GM18526 (cell line): ENCODE results near the gene BHLHE40.

Experiments
- POLR2A ChIP-seq: IDR thresholded peaks from 3 replicates; pipeline ENCODE4 v1.6.1; 2011; ENCODE audit not compliant: insufficient read length; ENCODE audit errors: extremely low read depth

Gene BHLHE40

DNA sequence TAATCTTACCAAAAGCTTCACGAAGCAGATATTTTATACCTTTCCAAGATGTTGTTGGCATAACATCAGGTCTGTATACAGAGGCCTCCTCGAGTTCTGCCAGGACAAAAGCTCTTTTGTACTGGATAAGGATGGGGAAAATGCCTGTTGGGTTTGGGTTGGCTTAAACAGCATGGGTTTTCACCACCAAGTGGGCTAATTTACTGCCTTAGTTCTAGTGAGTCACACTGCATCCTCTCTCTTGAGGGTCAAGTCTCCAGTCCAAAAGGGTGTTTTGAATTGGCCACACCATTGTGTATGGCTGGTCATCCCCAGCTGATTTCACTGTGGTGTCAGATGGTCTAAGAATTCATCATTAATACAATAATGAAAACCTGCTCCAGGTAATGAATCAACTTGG is 26.1 kb upstream of the BHLHE40 start:
- no peak for TF ChIP-seq POLR2A

DNA sequence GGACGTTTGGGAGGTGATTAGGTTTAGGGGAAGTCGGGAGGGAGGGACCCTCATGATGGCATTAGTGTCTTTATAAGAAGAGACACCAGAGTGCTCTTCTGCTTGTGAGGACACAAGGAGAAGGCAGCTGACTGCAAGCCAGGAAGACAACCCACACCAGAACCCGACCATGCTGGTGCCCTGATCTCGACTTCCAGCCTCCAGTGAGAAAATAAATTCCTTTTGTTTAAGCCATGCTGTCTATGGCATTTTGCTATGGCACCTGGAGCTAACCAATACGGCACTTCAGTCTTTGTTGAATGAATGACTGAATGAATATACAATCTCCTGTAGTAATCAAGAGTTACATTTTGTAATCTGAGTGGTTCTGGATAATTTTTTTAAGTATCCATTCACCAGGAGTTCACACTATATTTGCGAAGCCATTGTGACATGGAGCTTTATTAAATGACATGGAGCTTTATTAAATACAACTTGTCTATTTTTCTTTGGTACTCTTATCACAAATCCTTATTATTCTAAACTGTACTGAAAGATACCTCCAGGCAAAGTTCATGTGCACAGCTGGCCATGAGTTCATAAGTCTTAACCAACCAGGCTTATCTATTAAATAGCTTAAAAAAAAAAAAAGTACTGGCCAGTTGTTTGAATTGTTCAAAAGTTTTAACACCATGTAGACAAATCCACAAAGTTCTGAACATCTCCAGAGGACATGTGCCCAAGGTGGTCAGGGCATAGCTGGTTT is 24.8 kb upstream of the BHLHE40 start:
- no peak for TF ChIP-seq POLR2A

DNA sequence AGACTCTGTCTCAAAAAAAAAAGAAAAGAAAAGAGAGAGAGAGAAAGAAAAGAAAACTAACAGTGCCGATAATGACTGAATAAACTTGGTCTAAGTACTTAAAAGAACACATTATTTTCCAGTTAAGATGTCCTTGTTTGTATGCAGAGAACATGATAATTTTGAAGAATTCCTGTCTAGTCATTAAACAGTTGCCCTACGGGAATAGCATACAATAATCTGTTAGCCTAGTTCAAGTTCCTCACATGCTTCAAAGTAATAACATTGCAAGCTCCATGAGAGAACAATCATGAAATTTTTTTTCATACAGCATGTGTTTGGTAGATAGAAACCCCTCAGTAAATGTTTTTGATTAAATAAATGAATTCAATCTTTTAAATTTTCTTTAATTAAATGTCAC is 23.1 kb upstream of the BHLHE40 start:
- no peak for TF ChIP-seq POLR2A

DNA sequence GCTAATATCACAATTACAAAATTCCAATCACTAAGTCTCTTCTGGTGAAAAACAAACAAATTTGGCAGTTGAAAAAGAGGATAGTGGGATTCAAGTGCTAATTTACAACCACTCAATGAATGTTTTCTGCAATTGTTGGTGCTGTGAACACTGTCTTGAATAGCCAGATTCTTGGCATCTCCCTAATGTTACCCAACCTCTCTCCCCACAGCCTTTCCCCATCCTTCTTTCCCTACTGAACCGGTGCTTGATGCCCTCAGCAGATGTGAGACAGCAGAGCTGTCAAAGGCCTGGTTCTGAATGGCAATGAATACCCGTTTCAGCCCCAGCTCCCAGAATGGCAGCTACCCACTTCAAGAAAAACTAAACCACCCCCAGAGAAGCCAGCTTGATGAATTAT is 22.5 kb upstream of the BHLHE40 start:
- no peak for TF ChIP-seq POLR2A

DNA sequence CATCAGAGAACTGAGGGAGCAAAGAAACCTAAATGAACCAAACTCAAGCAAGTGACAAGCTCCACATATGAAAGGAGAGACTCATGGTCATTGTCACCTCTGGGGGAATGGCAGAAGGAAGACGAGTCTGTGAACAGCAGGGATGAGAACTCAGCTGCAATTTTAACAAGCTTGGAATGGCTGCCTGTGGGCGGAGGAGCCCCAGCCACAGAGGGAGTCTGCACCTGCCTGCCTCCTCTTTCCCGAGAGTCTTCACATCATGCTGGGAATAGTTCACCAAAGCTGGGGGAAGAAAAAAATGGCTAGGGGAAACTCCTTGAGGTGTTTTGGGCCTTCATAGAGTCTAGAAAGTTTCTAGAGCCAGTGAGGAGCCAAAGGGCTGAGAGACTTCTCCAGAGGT is 21.3 kb upstream of the BHLHE40 start:
- no peak for TF ChIP-seq POLR2A

DNA sequence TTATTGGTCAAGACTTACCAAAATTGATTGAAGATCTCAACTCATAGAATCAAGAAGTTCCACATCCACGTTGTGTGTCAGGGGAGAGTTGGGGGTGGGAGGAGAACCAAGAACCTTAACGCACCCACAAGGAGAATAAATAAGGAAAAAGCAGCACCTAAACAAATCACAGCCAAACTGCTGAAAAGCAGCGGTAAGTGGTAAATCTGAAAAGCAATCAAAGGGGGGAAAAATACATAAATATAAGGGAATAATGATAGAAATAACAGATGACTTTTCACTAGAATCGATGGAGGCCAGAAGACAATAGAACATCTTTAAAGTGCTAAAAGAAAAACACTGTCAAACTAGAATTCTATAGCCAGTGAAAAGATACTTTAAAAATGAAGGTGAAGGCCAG is 20.1 kb upstream of the BHLHE40 start:
- TF ChIP-seq POLR2A = no peak

DNA sequence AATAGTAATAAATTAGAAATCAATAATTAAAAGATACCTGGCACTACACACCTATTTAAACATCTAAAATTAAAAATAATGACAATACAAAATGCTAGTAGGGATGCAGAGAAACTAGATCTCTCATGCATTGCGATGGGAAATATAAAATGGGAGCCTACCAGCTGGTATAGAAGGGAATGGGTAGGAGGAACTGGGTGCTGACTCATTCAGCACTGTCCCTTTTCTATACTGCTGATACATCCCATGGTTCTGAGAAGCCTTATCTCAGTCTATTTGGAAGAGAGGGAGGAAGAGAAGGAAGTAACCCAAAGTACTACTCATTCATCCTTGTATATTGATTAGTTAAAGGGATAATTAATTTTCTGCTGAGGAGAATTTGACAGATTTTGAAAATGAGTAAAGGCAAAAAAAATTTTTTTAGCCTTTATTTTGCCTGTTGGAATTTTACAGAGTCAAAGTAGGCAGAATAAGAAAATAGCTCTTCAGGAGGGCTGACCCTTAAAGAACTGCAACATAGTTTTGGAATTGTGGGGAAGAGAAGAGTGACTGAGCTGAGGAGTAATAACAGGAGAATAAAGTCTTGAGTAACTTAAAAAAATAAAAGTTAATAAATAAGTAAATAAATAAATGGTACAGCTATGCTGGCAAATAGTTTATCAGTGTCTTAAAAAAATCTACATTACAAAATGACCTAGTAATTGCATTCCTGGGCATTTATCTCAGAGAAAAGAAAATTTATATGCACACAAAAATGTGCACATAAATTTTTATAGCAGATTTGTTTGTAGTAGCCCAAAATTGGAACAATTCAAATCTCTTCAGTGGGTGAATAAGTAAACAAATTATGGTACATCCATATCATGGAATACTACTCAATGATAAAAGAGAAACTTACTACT is 15.3 kb upstream of the BHLHE40 start:
- no peak for TF ChIP-seq POLR2A

DNA sequence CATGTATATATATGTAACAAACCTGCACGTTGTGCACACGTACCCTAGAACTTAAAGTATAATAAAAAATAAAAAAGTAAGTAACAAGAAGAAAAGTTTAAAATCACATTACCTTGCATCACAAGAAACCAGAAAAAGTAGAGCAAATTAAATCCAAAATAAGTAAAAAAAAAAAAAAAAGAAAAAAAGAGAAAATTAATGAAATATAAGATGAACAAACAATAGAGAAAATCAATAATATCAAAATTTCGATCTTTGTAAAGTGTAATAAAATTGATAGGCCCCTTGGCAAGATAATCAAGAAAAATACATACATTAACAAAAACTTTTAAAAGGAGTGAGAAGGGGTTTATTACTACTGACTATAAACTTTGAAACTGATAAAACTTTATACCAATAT is 7.4 kb upstream of the BHLHE40 start:
- no peak for TF ChIP-seq POLR2A

DNA sequence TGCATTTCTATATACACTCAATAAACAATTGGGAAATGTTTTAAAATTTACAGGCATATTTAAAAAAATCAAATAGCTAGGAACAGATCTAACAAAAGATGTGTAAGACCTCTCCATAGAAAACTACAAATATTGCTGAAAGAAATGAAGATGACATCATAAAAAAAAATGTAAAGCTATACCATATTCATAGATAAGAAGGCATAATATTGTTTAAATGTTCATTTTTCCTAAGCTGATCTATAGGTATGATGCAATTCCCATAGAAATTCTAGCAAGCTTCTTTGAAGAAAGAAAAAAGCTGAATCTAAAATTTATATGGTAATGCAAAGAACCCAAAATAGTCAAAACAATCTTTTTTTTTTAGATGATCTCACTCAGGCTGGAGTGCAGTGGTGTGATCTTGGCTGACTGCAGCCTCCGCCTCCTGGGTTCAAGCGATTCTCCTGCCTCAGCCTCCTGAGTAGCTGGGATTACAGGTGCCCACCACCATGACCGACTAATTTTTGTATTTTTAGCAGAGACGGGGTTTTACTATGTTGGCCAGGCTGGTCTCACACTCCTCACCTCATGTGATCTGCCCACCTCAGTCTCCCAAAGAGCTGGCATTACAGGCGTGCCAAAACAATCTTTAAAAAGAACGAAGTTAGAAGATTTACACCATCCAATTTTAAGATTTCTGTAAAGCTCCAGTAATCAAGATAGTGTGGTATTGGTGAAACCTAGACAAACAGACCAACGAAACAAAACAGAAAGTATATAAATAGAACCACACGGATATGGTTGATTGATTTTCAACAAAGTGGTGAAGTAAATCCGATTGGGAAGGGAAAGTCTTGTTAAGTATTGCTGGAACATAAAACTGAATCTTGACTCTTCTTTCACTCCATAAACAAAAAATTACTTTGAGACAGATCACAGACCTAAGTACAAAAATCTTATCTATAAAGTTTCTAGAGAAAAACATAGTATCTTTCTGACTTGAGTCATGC is 6.3 kb upstream of the BHLHE40 start:
- no peak for TF ChIP-seq POLR2A

DNA sequence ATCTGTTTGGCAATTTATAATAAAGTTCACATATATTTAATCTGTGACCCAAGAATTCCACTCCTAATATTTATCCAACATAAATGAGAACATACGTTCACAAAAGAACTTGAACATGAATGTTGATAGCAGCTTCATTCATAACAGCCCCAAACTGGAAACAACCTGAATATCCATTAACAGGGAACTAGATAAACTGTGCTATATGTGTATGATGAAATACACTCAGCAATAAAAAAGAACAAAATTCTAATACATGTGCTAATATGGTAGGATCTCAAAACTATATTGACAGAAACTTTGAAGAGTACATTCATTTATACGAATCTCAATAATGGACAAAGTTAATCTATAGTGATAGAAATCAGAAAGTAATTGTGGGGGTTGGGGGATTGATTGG is 5.1 kb upstream of the BHLHE40 start:
- no peak for TF ChIP-seq POLR2A

DNA sequence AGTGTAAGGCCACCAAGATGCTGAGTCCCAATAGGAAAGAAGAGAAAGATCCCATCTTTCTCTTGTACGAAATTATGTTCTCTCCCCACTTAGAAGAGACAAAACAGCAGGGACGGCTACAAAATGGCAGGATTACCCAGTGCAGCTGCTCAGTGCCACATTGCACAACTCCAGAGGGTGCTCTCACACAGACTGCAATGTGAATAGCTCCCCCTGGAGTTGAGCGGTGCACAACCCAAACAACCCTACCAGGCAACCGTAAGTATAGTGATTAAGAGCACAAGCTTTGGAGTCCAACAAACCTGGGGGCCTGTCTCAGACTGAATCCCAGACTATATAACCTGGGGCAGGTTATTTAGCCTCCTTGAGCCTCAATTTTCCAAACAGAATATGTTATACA is 3.1 kb upstream of the BHLHE40 start:
- TF ChIP-seq POLR2A = no peak

DNA sequence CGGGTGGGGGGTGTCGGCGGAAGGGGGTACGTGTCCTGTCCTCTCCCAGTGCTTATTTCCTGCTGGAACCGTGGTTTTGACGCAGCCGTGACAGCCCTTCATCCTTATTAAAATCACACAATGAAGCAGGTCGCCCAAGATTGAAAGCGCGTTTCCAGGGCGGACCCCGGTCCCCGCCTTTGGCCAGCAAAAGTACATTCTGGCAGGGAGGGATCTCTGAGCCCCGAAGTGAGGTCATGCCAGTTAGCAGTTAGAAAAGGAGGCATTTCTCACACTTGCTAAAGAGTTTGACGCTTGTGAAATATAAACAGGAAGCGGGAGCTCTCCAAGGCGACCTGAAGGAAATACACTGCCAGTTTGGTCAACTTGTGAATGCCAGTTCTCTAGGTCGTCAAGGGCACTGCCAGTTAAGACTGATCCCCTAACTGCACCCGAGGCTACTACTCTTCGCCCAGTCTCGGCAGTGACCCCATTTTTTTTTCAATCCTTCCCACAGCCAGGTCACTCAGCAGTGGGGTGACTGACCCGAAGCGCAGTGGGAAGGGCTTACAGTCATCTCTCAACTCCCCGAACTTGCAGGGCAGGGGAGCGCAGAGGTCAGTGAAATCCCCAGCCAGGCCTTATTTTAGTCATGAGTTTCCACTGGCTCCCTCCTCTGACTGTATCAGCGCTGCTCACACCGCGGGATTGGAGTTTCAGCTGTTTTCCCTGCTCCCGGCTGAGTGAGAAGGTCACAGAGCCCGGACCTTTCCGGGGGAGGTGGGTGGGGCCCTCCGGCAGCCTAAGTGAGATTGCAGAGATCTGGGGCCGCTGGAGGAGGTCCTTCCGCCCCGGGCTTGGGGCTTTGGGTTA is 2.0 kb upstream of the BHLHE40 start:
- peak; percentile 12 for TF ChIP-seq POLR2A

DNA sequence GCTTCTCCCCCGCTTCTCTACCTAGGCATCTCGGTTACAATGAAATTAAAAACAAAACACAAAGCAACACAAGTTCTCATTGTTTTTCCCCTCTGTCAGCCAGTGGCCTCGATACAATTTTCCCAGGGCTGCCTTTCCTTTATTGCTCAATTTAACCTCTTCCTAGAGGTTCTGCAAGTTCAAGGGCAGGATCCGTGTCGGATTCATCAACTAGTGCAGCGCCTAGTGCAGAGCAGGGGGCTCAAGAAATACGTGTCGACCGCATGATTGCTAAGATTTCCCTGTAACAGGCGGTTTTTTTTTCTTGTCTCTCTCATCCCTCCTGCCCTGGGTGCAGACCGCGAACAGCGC is 1.4 kb upstream of the BHLHE40 start:
- TF ChIP-seq POLR2A = peak; percentile 2

DNA sequence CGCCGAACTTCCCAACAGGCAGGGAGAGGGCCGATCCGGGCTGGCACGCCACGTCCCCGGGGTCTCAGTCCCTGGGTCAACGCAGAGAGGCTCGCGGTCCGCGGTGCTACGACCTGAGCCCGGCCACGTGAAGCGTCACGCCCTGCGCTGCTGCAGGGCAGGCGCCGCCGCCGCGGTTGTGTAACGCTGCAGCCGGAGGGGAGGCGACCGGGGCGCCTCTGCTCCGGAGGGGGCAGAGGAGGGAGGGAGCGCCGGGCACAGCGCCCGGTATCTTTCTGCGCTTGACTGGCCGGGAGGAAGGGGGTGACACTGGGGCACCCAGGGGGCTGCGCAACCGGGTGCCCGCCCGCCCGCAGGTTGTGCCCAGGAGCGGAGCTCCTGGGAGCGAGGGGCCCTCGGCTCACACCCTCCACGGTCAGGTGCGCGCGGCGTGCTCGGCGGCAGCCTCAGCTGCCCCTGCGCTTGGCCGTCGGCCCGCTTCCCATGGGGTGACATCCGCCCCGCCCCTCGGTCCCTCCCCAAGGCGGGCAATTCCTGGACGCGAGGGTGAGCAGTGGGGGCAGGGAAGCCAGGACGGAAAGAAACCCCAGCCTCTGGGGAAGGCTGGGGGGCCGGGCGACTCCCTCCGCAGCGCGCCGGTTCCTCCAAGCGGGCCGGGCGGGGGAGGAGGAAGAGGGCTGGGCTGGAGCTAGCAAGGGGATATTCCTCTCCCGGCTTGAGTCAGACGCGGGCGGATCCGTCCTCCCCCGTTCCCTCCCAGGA is 852 bp upstream of the BHLHE40 start:
- TF ChIP-seq POLR2A = peak; percentile 56
